Motor neuron (in vitro differentiated cells): ENCODE measurements around the gene THY1. TPM values are rescaled to one million over a fixed set of nuclear protein-coding genes. Genes with fewer than 3 reads are reported as not detected.
A peak's percentile ranks its signal among the peaks of the same experiment; 100 is the strongest.
"Not testable (repeated sequence)": the region's sequence is repeated elsewhere in the genome, so short reads cannot be mapped to it uniquely, and the experiment has no call there.

Experiments used
- ATAC-seq, 8 experiments: fragments of 200-7000 bp; cut with Tn5 transposase; replicated peaks in 6 of 8; 2 replicates each; pipeline ENCODE4 v1.8.0; 2021; ENCODE audit warnings: mild to moderate bottlenecking in 8 of 8, moderate library complexity in 8 of 8
- H3K27ac ChIP-seq, 2 donors: fragments of 250-450 bp; sonication (Bioruptor Pico); 2 replicates each; pipeline ENCODE4 v1.9.0; 2021; ENCODE audit warnings: antibody characterized with exemption in 2 of 2, mild to moderate bottlenecking in 2 of 2, moderate library complexity in 1 of 2
- H3K4me1 ChIP-seq, 2 donors: fragments of 250-450 bp; sonication (Bioruptor Pico); replicated peaks in 1 of 2; 2 replicates each; pipeline ENCODE4 v1.6.1; 2021; ENCODE audit warnings: antibody characterized with exemption in 2 of 2, mild to moderate bottlenecking in 2 of 2, moderate library complexity in 1 of 2
- H3K4me3 ChIP-seq, 5 donors: fragments of 250-450 bp; sonication (Bioruptor Pico); 2 replicates each; pipeline ENCODE4 v1.9.0; 2021; ENCODE audit warnings: antibody characterized with exemption in 5 of 5, mild to moderate bottlenecking in 5 of 5, moderate library complexity in 4 of 5
- WGBS, 10 experiments: fragments of 450-650 bp; shearing (Covaris generic); methylation state at CpG; one replicate each; pipeline ENCODE4 v1.0.0; 2022; 5-methylcytosine and 5-hydroxymethylcytosine counted together
- in situ Hi-C, 9 experiments: fragments of 400-800 bp; cut with MboI; loops; one replicate each; pipeline ENCODE4 v1.15.0; 2021; ENCODE audit warnings: low sequenced_read_pairs in 9 of 9, low pct_unique_long_range_greater_than_20kb in 2 of 9; ENCODE audit not compliant: unreplicated experiment in 9 of 9
- total RNA-seq, 8 experiments: library from RNA; unstranded; fragments of 300-600 nt; gene quantifications; 2 replicates each; pipeline versions ENCODE4 v1.2.3 to v1.2.4, GENCODE V29; 2022

The THY1 gene
- total RNA-seq, 8 experiments from 2014 or later: 19.8 to 575 (median 31.3) TPM

DNA sequence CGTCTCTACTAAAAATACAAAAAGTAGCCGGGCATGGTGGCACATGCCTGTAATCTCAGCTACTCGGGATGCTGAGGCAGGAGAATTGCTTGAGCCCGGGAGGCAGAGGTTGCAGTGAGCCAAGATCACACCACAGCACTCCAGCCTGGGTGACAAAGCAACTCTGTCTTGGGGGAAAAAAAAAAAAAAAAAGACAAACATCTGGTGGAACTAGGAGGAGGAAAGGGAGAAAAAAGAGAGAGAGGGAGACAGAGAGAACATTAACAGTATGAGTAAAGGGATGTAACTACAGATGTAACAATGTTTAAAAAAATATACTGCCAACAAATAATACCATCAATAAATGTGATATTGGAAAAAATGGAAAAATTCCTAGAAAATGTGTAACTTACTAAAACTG lies 32.3 kb upstream of the THY1 start:
- H3K4me3 ChIP-seq, H3K27ac ChIP-seq, in situ Hi-C loops, H3K4me1 ChIP-seq, ATAC-seq: not testable (repeated sequence)
- WGBS, 10 experiments: 0 to 84% (median 53%) methylated on average over 2 to 4 of the region's 4 CpGs

DNA sequence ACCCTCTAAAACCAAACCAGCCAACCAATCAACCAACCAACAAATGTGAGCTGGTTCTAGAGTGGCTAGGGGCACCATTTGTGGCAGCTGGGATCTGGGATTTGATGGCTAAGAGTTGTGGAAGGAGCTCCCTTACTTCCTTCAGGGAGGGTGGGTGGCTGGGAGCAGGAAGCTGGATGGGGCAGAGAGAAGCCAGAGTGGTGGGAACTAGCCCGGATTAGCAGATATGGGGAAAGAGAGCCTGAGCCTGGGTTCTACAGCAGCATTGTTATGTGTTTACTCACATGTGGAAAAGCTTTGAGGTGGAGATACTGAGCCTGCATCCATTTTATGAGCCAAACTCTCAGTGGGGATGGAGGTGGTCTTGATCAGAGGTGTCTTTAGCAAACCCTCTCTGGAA lies 30.9 kb upstream of the THY1 start:
- no peak overlapping the region for H3K27ac ChIP-seq
- H3K4me1 ChIP-seq: no peaks in the 10 kb centered on the region
- no peak overlapping the region for H3K4me3 ChIP-seq
- in situ Hi-C loops: no loop called here
- ATAC-seq: no peak
- whole genome bisulfite sequencing, 10 experiments: 70 to 100% methylated on average over 1 of the region's 1 CpG; no CpG with 5 or more reads in 8 of the 10 experiments

DNA sequence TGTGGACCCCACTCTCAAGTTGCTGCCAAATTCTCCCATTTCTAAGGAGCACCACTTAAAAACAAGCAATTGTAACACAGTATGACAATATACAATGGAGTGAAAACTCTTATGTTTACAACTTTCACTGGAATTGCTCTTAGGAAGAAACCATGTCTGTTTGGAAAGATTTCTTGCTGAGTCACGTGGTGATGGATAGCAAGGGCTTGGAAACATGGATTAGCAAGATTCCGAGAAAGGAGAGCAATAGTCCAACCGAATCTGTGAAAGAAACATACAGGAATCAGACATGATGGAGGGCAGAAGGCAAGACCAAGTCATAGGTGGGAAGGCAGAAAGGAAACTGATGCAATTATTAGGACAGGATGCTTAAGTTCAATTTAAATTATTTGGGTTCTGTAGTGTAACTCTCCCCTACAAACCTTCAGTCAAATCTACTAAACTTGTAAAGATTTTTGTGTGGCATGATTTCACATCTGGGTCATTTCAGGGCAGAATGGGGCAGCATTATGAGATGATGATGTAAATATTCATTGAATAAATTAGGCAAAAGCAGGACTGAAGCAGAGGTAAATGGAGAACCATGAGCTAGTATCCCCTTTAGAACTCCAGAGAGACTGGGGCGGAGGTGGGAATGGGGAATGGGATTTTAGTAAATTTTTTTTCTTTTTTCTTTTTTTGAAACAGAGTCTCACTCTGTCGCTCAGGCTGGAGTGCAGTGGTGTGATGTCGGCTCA lies 27.8 kb upstream of the THY1 start:
- H3K4me1 ChIP-seq: peaks cover 3% of the 10 kb centered on the region in 2 donors
- in situ Hi-C loops: no loop called here
- no peak overlapping the region for H3K4me3 ChIP-seq
- 30 to 100% (median 69%) methylated on average over 1 to 4 of the region's 6 CpGs; no CpG with 5 or more reads in 2 of the 10 experiments for WGBS, 10 experiments
- peak in 3 of 8 experiments; percentile 31 to 77 (median 70) for ATAC-seq
- no peak overlapping the region for H3K27ac ChIP-seq

DNA sequence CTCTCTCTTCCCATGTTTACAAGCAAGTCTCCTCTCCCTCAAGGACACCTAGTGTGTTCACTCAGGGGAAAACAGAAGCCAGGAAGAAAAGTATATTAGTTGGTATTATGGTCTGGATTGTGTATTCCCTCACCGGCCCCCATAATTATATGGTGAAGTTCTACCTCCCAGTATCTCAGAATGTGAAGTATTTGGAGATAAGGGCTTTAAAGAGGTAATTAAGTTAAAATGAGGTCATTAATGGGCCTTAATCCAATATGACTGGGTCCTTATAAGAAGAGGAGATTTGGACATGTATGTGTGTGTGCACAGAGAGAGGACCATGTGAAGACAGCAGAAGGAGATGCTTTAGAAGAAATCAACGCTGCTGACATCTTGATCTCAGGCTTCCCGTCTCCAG lies 26.5 kb upstream of the THY1 start:
- in situ Hi-C loops: no loop called here
- no peak for ATAC-seq

DNA sequence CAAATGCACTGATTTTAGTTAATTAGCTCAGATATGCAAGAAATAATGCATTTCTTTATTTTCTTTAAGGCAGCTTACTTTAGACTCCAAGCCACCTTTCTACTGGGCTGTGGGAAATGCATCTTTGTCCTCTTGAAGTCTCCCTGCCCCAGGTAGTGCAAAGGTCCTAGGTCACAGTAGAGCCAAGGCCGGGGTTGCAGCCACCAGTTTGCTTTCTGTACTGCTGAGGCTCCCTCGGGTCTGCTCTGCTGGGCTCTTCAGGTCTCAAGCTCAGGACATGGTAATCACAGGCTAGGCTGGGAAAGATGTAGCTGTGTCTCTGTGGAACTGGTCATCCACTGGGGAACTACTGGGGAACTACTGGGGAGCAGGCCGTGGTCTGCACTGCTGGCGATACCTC lies 25.4 kb upstream of the THY1 start:
- ATAC-seq: no peak
- Histone ChIP-seq H3K4me1 (peaks cover 3% of the 10 kb centered on the region in 2 donors), H3K27ac (no peak overlapping the region), H3K4me3 (no peak overlapping the region)
- in situ Hi-C loops: no loop called here
- WGBS, 10 experiments: 50 to 87% (median 83%) methylated on average over 1 to 3 of the region's 4 CpGs; no CpG with 5 or more reads in 6 of the 10 experiments

More for the DNA sequence above, 26.5 kb upstream of the THY1 start:
- H3K27ac ChIP-seq: no peak overlapping the region
- WGBS, 10 experiments: 93 to 100% (median 100%) methylated on average over 1 to 3 of the region's 3 CpGs; no CpG with 5 or more reads in 5 of the 10 experiments
- peaks cover 3% of the 10 kb centered on the region in 2 donors for H3K4me1 ChIP-seq
- no peak overlapping the region for H3K4me3 ChIP-seq

DNA sequence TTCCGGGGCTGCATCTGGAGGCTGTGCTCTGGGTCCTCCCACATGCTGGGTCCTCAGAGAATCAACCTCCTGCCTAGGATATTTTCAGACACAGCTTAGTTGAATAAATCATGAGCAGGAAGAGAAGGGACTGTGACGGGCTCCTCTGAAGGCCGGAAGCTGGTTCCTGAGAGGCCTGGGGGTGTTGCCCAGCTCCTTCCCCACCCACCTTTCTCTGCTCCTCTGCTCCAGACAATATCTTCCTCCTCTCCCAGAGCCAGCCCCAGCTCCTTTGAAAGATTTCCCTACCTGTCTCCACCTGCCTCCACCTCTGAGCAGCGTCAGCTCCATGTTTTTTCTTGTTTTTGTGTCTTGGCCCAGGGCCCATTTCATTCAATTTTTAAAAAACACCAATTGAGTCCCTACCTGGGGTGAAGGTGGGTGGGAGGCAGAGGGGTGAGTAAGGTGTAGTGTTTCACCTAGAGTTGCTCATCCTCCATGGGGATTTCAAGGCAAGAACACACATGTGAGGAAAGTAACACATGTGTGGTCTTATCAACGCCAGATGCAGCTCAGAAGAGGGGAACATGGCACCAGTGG lies 24.8 kb upstream of the THY1 start:
- Histone ChIP-seq H3K27ac (peak overlapping the region in 1 of 2 donors; percentile 36), H3K4me1 (peaks cover 3% of the 10 kb centered on the region in 2 donors), H3K4me3 (no peak overlapping the region)
- WGBS, 10 experiments: 20 to 74% (median 60%) methylated on average over 1 to 4 of the region's 5 CpGs; no CpG with 5 or more reads in 7 of the 10 experiments
- in situ Hi-C loops: no loop called here
- ATAC-seq: peak in 4 of 8 experiments; percentile 67 to 78 (median 72)

DNA sequence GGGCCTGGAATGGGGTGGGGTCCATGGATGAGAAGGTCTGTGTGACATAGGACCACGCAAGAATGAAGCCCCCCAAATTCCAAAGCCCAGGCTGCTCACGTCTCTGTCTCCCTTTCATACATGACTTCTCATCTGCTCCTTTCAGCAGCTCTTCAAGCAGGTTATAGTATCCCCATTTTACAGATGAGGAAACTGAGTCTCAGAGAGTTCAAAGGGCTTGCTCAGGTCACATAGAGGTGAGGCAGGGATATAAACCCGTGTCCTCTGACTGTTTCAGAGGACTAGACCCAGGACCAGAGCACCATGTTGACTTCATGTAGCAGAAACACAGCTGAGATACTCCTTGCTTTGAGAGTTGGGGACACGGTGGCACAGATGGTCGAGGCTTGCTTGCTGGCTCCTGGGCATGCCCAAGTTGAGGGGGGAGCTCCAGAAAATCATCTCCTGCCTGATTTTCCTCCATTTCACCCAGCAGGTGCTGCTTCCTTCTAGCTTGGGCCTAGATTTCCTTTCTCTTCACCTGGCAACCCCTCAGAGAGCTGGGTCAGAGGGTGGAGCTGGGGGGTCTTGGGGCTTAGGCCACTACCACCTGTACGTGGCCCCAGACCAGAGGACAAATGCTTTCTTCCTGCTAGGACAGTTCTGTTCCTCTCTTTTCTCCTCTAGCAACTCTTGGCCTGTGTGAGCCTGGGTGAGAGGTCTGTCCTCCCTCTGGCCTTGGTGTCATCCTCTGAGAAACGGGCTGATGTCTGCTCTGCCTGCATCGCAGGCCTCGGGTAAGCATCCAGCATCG lies 24.1 kb upstream of the THY1 start:
- ATAC-seq: no peak
- Histone ChIP-seq H3K27ac (peak overlapping the region in 1 of 2 donors; percentile 36), H3K4me1 (peaks cover 3% of the 10 kb centered on the region in 2 donors), H3K4me3 (no peak overlapping the region)
- in situ Hi-C loops: no loop called here
- WGBS, 10 experiments: 59 to 94% (median 86%) methylated on average over 2 to 6 of the region's 10 CpGs; no CpG with 5 or more reads in 4 of the 10 experiments

DNA sequence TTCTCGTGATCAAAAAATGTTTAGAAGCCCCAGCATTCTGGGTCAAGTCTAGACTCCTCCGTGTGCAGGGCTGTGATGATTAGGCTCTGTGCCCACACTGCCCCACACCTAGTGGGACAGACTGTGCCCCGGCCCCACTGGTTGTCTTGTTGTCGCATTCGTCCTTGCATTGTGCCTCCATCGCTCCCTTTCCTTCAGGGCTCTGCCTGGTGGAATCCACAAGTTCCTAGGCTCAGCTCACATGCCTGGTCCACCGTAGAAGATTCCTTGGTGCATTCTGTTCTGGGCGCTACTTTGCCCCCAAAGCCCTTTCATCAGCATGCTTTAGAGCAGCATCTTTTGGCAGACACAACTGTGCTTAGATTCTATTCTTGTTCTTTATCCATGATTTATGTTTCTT lies 23.5 kb upstream of the THY1 start:
- Histone ChIP-seq H3K4me3 (no peak overlapping the region), H3K27ac (no peak overlapping the region), H3K4me1 (peaks cover 3% of the 10 kb centered on the region in 2 donors)
- in situ Hi-C loops: no loop called here
- peak in 1 of 8 experiments; percentile 10 for ATAC-seq
- 50 to 100% (median 85%) methylated on average over 1 to 4 of the region's 8 CpGs; no CpG with 5 or more reads in 3 of the 10 experiments for WGBS, 10 experiments

DNA sequence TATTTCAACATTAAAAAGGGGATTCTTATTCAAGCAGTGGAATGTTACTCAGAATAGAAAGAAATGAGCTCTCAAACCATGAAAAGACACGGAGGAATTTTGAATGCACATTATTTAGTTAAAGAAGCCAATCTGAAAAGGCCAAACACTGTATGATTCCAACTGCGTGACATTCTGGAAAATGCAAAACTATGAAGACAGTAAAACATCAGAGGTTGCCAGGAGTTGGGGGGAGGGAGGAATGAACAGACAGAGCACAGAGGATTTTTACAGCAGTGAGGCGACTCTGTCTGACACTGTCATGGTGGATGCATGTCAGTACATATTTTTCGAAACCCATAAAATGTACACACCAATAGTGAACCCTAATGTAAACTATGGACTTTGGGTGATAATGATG lies 22.9 kb upstream of the THY1 start:
- H3K4me3 ChIP-seq: no peak overlapping the region
- peaks cover 3% of the 10 kb centered on the region in 2 donors for H3K4me1 ChIP-seq
- 23 to 94% (median 67%) methylated on average over 1 to 4 of the region's 4 CpGs; no CpG with 5 or more reads in 1 of the 10 experiments for WGBS, 10 experiments
- in situ Hi-C loops: no loop called here
- ATAC-seq: peak in 5 of 8 experiments; percentile 19 to 95 (median 82)
- H3K27ac ChIP-seq: no peak overlapping the region

DNA sequence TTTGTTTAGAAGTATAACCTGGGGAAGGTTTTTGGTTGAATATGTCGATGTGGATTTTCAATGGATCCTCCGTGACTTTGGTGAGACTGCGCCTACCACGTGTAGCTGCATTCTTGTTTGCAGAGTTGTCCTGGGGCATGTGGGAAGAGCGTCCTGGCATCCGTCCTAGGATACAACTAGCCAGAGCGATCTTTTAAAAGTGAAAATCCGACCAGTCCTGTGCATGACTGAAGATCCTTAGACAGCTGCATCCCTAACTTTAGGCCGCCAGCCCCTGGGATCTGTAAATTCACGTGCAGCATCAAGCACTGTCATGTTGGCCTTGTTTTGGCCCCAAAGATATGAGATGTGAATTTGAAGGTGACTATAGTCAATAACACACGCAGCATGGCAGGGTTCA lies 22.4 kb upstream of the THY1 start:
- H3K27ac ChIP-seq: no peak overlapping the region
- no peak overlapping the region for H3K4me3 ChIP-seq
- peak in 1 of 8 experiments; percentile 12 for ATAC-seq
- WGBS, 10 experiments: 46 to 94% (median 86%) methylated on average over 3 to 10 of the region's 11 CpGs
- H3K4me1 ChIP-seq: peaks cover 3% of the 10 kb centered on the region in 2 donors
- in situ Hi-C loops: no loop called here

DNA sequence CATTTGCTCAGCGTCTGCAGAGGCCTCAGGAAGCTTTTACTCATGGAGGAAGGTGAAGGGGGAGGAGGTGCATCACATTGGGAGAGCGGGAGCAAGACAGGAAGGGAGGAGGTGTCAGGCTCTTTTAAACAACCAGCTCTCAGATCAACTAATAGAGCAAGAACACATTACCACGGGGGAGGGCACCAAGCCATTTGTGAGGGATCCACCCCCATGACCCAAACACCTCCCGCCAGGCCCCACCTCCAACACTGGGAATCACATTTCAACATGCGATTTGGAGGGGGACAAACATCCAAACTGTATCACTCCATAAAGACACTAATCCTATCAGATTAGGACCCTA lies 18.9 kb upstream of the THY1 start:
- no peak for ATAC-seq
- no peak overlapping the region for H3K4me3 ChIP-seq
- no peak overlapping the region for H3K27ac ChIP-seq
- in situ Hi-C loops: no loop called here
- WGBS, 10 experiments: 50 to 100% (median 69%) methylated on average over 1 to 5 of the region's 5 CpGs; no CpG with 5 or more reads in 2 of the 10 experiments
- peaks cover 0 to 3% of the 10 kb centered on the region in 2 donors for H3K4me1 ChIP-seq

DNA sequence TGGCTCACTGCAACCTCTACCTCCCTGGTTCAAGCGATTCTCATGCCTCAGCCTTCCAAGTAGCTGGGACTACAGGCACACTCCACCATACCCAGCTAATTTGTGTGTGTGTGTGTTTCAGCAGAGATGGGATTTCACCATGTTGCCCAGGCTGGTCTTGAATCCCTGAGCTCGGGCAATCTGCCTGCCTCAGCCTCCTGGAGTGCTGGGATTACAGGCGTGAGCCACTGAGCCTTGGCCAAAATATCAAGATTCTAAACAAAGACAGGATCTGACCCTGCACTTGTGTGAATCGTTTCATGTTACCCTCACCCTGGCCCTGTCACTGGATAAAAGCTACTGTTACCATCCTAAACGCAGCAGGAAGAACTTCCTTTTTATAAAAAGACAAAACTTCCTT lies 15.6 kb upstream of the THY1 start:
- no peak for ATAC-seq

DNA sequence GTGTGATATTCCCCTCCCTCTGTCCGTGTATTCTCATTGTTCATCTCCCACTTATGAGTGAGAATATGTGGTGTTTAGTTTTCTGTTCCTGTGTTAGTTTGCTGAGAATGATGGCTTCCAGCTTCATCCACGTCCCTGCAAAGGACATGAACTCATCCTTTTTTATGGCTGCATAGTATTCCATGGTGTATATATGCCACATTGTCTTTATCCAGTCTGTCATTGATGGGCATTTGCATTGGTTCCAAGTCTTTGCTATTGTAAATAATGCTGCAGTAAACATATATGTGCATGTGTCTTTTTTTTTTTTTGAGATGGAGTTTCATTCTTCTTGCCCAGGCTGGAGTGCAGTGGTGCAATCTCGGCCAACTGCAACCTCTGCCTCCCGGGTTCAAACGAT lies 14.5 kb upstream of the THY1 start:
- H3K4me3 ChIP-seq, ATAC-seq, in situ Hi-C loops, H3K27ac ChIP-seq, H3K4me1 ChIP-seq: not testable (repeated sequence)
- WGBS, 10 experiments: 88 to 100% (median 100%) methylated on average over 1 to 3 of the region's 5 CpGs; no CpG with 5 or more reads in 5 of the 10 experiments

More for the DNA sequence above, 15.6 kb upstream of the THY1 start:
- Histone ChIP-seq H3K4me3 (no peak overlapping the region), H3K27ac (no peak overlapping the region), H3K4me1 (no peaks in the 10 kb centered on the region)
- in situ Hi-C loops: no loop called here
- WGBS, 10 experiments: 0 to 86% (median 45%) methylated on average over 1 to 5 of the region's 5 CpGs; no CpG with 5 or more reads in 1 of the 10 experiments
